K562 (cell line): ENCODE data around the gene ANKS1B. TPM values are rescaled to one million over a fixed set of nuclear protein-coding genes. Genes with fewer than 3 reads are reported as not detected.
"Not testable (repeated sequence)": the region's sequence is repeated elsewhere in the genome, so short reads cannot be mapped to it uniquely, and the experiment has no call there.

Source experiments
- ATAC-seq: fragments of 200-7000 bp; cut with Tn5 transposase; 3 replicates; pipeline ENCODE4 v1.9.1; 2020; ENCODE audit warnings: moderate library complexity
- BruUV-seq: library from RNA; stranded (reverse); fragments of 400-500 nt; replicated peaks from 2 replicates; lab custom pipeline; 2021; lab: Mats Ljungman, UMichigan
- CTCF ChIA-PET: fragments of 300-600 bp; formaldehyde crosslinking; extraction: SDS; loops from one replicate; lab custom pipeline; 2021; ENCODE audit warnings: low intra/inter-chr PET ratio; lab: Yijun Ruan, JAX
- POLR2A ChIA-PET: fragments of 300-600, 350-650 bp; sonication (Branson Sonifier 250); formaldehyde crosslinking; extraction: SDS; loops from one replicate; lab custom pipeline; 2021; ENCODE audit warnings: antibody characterized with exemption, inconsistent platforms; lab: Yijun Ruan, JAX
- DNase-seq, 4 experiments: peaks; one replicate each; pipeline versions ENCODE4 v3.0.0 to v3.0.0-alpha.2; 2011 to 2018; ENCODE audit warnings: low spot score in 3 of 4, mixed read lengths in 3 of 4; ENCODE audit errors: extremely low read depth in 1 of 4
- FAIRE-seq: peaks from 2 replicates; lab custom pipeline; 2011; peaks lifted over from hg19 to GRCh38; lab: Jason Lieb, UNC
- H2AFZ ChIP-seq: 2 replicates; pipeline ENCODE4 v1.6.0; 2011; ENCODE audit warnings: low read depth, low read length, control low read depth, inconsistent platforms
- H3K27ac ChIP-seq: fragments of 200-600 bp; 3 replicates; pipeline ENCODE4 v1.8.0; 2011; ENCODE audit warnings: low read depth, mild to moderate bottlenecking, control low read depth, inconsistent platforms, low read length, moderate library complexity, mixed read lengths; ENCODE audit errors: extremely low read depth
- H3K27me3 ChIP-seq, 2 experiments: fragments of 300-600 bp in 1 of 2; 2 replicates in 1 of 2; 3 replicates in 1 of 2; pipeline versions ENCODE4 v1.6.0 to v1.8.0; 2011; ENCODE audit warnings: inconsistent platforms in 2 of 2, low read length in 2 of 2, mild to moderate bottlenecking in 1 of 2, mixed read lengths in 1 of 2, moderate library complexity in 1 of 2; ENCODE audit not compliant: control insufficient read depth in 2 of 2, insufficient read depth in 2 of 2
- H3K36me3 ChIP-seq: fragments of 300-600 bp; 3 replicates; pipeline ENCODE4 v1.8.0; 2011; ENCODE audit warnings: mild to moderate bottlenecking, low read length, inconsistent platforms; ENCODE audit not compliant: control insufficient read depth, insufficient read depth
- H3K4me1 ChIP-seq, 2 experiments: fragments of 200-600 bp in 1 of 2; replicated peaks in 1 of 2; 2 replicates in 1 of 2; 3 replicates in 1 of 2; pipeline versions ENCODE4 v1.5.1 to v1.8.0; 2011; ENCODE audit warnings: inconsistent platforms in 2 of 2, low read length in 2 of 2, mild to moderate bottlenecking in 1 of 2, mixed read lengths in 1 of 2, moderate library complexity in 1 of 2; ENCODE audit not compliant: control insufficient read depth in 2 of 2, insufficient read depth in 2 of 2
- H3K4me2 ChIP-seq: 2 replicates; pipeline ENCODE4 v1.6.1; 2011; ENCODE audit warnings: low read length, control low read depth, inconsistent platforms, mixed read lengths; ENCODE audit not compliant: insufficient read depth
- H3K4me3 ChIP-seq: fragments of 200-600 bp; sonication (generic), shearing (Covaris generic); 2 replicates; pipeline ENCODE4 v1.5.1; 2016; ENCODE audit warnings: control low read depth, inconsistent platforms
- H3K79me2 ChIP-seq: fragments of 200-600 bp; 3 replicates; pipeline ENCODE4 v1.8.0; 2011; ENCODE audit warnings: low read length, inconsistent platforms; ENCODE audit not compliant: control insufficient read depth, insufficient read depth
- H3K9ac ChIP-seq, 2 experiments: 2 replicates each; pipeline versions ENCODE4 v1.6.0 to v1.6.1; 2011; ENCODE audit warnings: low read depth in 2 of 2, low read length in 2 of 2, control low read depth in 1 of 2, inconsistent platforms in 1 of 2, mild to moderate bottlenecking in 1 of 2, mixed read lengths in 1 of 2; ENCODE audit not compliant: insufficient read depth in 1 of 2
- H3K9me1 ChIP-seq: one replicate; pipeline ENCODE4 v1.6.0; 2011; ENCODE audit warnings: inconsistent platforms, mild to moderate bottlenecking, low read length, moderate library complexity; ENCODE audit not compliant: control insufficient read depth, insufficient read depth
- H3K9me3 ChIP-seq: replicated peaks from 2 replicates; pipeline ENCODE4 v1.5.1; 2011; ENCODE audit warnings: low read depth, low read length, inconsistent platforms; ENCODE audit not compliant: control insufficient read depth, insufficient read depth
- H4K20me1 ChIP-seq: replicated peaks from 2 replicates; pipeline ENCODE4 v1.6.1; 2011; ENCODE audit warnings: low read length, inconsistent platforms, mixed read lengths; ENCODE audit not compliant: control insufficient read depth, insufficient read depth
- DNMT1 ChIP-seq: fragments of 450-650 bp; IDR thresholded peaks from 2 replicates; pipeline ENCODE4 v1.6.1; 2016; ENCODE audit warnings: antibody characterized with exemption, mild to moderate bottlenecking
- GABPB1 ChIP-seq: sonication (generic); formaldehyde crosslinking; IDR thresholded peaks from 2 replicates; pipeline ENCODE4 v1.8.0; 2022; ENCODE audit warnings: mild to moderate bottlenecking, missing genetic modification reagents
- HNRNPL ChIP-seq: fragments of 200-400 bp; formaldehyde crosslinking; IDR thresholded peaks from 2 replicates; pipeline ENCODE4 v1.6.1; 2017; ENCODE audit warnings: low read depth, mild to moderate bottlenecking, low read length
- ILF3 ChIP-seq: fragments of 450-650 bp; IDR thresholded peaks from 2 replicates; pipeline ENCODE4 v1.6.1; 2018; ENCODE audit warnings: antibody characterized with exemption, mild to moderate bottlenecking, moderate library complexity, borderline replicate concordance
- NCOA2 ChIP-seq, 2 experiments: fragments of 450-650 bp; IDR thresholded peaks; 2 replicates each; pipeline ENCODE4 v1.6.1; 2018; ENCODE audit warnings: mild to moderate bottlenecking in 2 of 2, moderate library complexity in 1 of 2; ENCODE audit not compliant: partially characterized antibody in 2 of 2
- RBM22 ChIP-seq: fragments of 200-400 bp; formaldehyde crosslinking; IDR thresholded peaks from 2 replicates; pipeline ENCODE4 v1.6.1; 2018; ENCODE audit warnings: low read length, low read depth; ENCODE audit not compliant: poor library complexity, severe bottlenecking
- SNIP1 ChIP-seq: fragments of 450-650 bp; IDR thresholded peaks from 2 replicates; pipeline ENCODE4 v1.7.1; 2017; ENCODE audit warnings: low read depth, mild to moderate bottlenecking
- ZNF644 ChIP-seq: fragments of 200-800 bp; sonication (Bioruptor generic); IDR thresholded peaks from 2 replicates; pipeline ENCODE4 v1.6.1; 2016; ENCODE audit warnings: low read depth, missing genetic modification characterization, missing compliant biosample characterization
- WGBS: fragments of 100-300 bp; shearing (Covaris generic); methylation state at CpG from one replicate; pipeline ENCODE4 v1.1.6; 2016; ENCODE audit warnings: low coverage, mixed read lengths; ENCODE audit not compliant: insufficient coverage; ENCODE audit errors: missing lambda C conversion rate; 5-methylcytosine and 5-hydroxymethylcytosine counted together
- in situ Hi-C: fragments of 300-500 bp; cut with MboI; formaldehyde crosslinking; loops from 4 replicates; pipeline ENCODE4 v1.15.0; 2018; ENCODE audit warnings: inconsistent platforms, mixed read lengths
- intact Hi-C: fragments of 100-400 bp; cut with micrococcal nuclease; formaldehyde crosslinking; loops from 2 replicates; pipeline ENCODE4 v1.14.2; 2022
- polyA plus RNA-seq, 8 experiments: library from polyadenylated mRNA; depleted of rRNA in 4 of 8; stranded (reverse) in 5 of 8; unstranded in 3 of 8; fragments of >200 nt; fragmentation: Nextera tagmentation in 2 of 8; fragmentation: Illumina TruSeq in 1 of 8; extraction: Ambion mirVana in 2 of 8; extraction: Trizol in 1 of 8; gene quantifications; 2 replicates each; pipeline versions ENCODE4 v1.2.1 to v1.2.3, GENCODE V29; 2011 to 2014; ENCODE audit warnings: inconsistent platforms in 1 of 8, missing spikeins in 1 of 8
- total RNA-seq, 7 experiments: library from RNA; depleted of rRNA in 6 of 7; stranded (reverse); fragments of >200 nt in 6 of 7; fragmentation: Illumina TruSeq in 2 of 7; extraction: Trizol in 2 of 7; gene quantifications; 2 replicates each; pipeline versions ENCODE4 v1.2.1 to v1.2.3, GENCODE V29; 2011 to 2021; ENCODE audit warnings: low replicate concordance in 1 of 7
- TF ChIP-seq, protein P1 (sequence below): fragments of 250-450 bp; sonication (Bioruptor Pico); IDR thresholded peaks from 2 replicates; pipeline ENCODE4 v1.4.0; 2020; ENCODE audit warnings: mild to moderate bottlenecking, moderate library complexity, borderline replicate concordance
- TF ChIP-seq, protein P2 (sequence below): fragments of 250-450 bp; sonication (Bioruptor Pico); IDR thresholded peaks from 2 replicates; pipeline ENCODE4 v1.4.0; 2020; ENCODE audit warnings: borderline replicate concordance

ANKS1B gene
- total and polyA plus RNA-seq, 9 of the 15 experiments (the other 6 are each of a cell fraction or from before 2014, with no cell fraction given), result 0.04 to 0.47 (median 0.28) TPM; not detected in 4

DNA sequence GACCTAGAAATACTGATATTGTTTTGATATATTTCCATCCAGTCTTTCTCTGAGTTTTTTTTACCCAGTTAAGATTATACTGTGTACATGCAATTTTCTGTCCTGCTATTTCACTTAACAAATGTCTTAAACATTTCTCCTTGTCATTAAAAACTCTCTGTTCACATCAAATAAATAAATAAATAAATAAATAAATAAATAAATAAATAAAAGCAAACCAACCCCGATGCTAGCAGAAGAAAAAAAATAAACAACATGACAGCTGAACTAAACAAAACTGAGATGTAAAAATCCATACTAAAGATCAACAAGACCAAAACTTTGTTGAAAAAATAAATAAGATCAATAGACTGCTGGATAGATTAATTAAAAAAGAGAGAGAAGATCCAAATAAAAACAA, 407.6 kb downstream of the ANKS1B start:
- H3K4me2 ChIP-seq, H3K79me2 ChIP-seq, H3K9me3 ChIP-seq, H2AFZ ChIP-seq, intact Hi-C loops, H3K27me3 ChIP-seq, ATAC-seq, POLR2A ChIA-PET, DNase-seq, BruUV-seq, H3K27ac ChIP-seq, H3K9ac ChIP-seq, H4K20me1 ChIP-seq, in situ Hi-C loops, H3K9me1 ChIP-seq, H3K4me3 ChIP-seq, FAIRE-seq, CTCF ChIA-PET, H3K36me3 ChIP-seq, H3K4me1 ChIP-seq: not testable (repeated sequence)
- 0% methylated on average over 1 of the region's 1 CpG for WGBS

GRCh38 chr12:99573980-99574379, 410.8 kb downstream of the ANKS1B start:
- no peak overlapping the region for H3K27ac ChIP-seq
- ChIA-PET CTCF (no interaction called here), POLR2A (interaction anchor here (0.7 kb wide), 1 partner anchor 74 kb away, joined by 3 read pairs; no protein-coding TSS in a partner anchor)
- no peak overlapping the region for H3K4me2 ChIP-seq
- no peaks in the 10 kb centered on the region for H3K9me1 ChIP-seq
- no peak overlapping the region for H3K9ac ChIP-seq
- no peaks in the 10 kb centered on the region for H4K20me1 ChIP-seq
- BruUV-seq, result no TSS peak
- no peak overlapping the region for H3K4me3 ChIP-seq
- no peak for FAIRE-seq
- no peak overlapping the region for H2AFZ ChIP-seq
- no peaks in the 10 kb centered on the region for H3K36me3 ChIP-seq
- in situ Hi-C loops (no loop called here), intact Hi-C loops (no loop called here)
- H3K4me1 ChIP-seq, result no peaks in the 10 kb centered on the region
- 0% methylated on average over 2 of the region's 2 CpGs for WGBS
- no peaks in the 10 kb centered on the region for H3K27me3 ChIP-seq
- ATAC-seq, result no peak
- no peak for DNase-seq
- no peaks in the 10 kb centered on the region; the same call in 1 of the 2 replicates for H3K9me3 ChIP-seq
- TF ChIP-seq DNMT1 (no peak), NCOA2 (IDR thresholded peaks at IDR 0.05; ENCODE audit: partially characterized antibody in 2 of 2) (no peak), ZNF644 (tag) (no peak), GABPB1 (CRISPR knock-in tag) (no peak), ILF3 (no peak), RBM22 (no peak), HNRNPL (no peak), SNIP1 (no peak)
- TF ChIP-seq, protein P1, sequence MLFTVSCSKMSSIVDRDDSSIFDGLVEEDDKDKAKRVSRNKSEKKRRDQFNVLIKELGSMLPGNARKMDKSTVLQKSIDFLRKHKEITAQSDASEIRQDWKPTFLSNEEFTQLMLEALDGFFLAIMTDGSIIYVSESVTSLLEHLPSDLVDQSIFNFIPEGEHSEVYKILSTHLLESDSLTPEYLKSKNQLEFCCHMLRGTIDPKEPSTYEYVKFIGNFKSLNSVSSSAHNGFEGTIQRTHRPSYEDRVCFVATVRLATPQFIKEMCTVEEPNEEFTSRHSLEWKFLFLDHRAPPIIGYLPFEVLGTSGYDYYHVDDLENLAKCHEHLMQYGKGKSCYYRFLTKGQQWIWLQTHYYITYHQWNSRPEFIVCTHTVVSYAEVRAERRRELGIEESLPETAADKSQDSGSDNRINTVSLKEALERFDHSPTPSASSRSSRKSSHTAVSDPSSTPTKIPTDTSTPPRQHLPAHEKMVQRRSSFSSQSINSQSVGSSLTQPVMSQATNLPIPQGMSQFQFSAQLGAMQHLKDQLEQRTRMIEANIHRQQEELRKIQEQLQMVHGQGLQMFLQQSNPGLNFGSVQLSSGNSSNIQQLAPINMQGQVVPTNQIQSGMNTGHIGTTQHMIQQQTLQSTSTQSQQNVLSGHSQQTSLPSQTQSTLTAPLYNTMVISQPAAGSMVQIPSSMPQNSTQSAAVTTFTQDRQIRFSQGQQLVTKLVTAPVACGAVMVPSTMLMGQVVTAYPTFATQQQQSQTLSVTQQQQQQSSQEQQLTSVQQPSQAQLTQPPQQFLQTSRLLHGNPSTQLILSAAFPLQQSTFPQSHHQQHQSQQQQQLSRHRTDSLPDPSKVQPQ (CRISPR knock-in tag), result no peak
- TF ChIP-seq, protein P2, sequence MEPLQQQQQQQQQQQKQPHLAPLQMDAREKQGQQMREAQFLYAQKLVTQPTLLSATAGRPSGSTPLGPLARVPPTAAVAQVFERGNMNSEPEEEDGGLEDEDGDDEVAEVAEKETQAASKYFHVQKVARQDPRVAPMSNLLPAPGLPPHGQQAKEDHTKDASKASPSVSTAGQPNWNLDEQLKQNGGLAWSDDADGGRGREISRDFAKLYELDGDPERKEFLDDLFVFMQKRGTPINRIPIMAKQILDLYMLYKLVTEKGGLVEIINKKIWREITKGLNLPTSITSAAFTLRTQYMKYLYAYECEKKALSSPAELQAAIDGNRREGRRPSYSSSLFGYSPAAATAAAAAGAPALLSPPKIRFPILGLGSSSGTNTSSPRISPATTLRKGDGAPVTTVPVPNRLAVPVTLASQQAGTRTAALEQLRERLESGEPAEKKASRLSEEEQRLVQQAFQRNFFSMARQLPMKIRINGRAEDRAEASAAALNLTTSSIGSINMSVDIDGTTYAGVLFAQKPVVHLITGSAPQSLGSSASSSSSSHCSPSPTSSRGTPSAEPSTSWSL (CRISPR knock-in tag), result no peak
- no peaks in the 10 kb centered on the region for H3K79me2 ChIP-seq
